IPS DF 4.7 (cell line): ENCODE measurements around the gene XIRP2.

ENCODE experiments used
- DNase-seq: peaks from one replicate; pipeline ENCODE4 v3.0.0-alpha.2; 2013; ENCODE audit warnings: low spot score; ENCODE audit errors: extremely low read depth

Gene XIRP2, protein sequence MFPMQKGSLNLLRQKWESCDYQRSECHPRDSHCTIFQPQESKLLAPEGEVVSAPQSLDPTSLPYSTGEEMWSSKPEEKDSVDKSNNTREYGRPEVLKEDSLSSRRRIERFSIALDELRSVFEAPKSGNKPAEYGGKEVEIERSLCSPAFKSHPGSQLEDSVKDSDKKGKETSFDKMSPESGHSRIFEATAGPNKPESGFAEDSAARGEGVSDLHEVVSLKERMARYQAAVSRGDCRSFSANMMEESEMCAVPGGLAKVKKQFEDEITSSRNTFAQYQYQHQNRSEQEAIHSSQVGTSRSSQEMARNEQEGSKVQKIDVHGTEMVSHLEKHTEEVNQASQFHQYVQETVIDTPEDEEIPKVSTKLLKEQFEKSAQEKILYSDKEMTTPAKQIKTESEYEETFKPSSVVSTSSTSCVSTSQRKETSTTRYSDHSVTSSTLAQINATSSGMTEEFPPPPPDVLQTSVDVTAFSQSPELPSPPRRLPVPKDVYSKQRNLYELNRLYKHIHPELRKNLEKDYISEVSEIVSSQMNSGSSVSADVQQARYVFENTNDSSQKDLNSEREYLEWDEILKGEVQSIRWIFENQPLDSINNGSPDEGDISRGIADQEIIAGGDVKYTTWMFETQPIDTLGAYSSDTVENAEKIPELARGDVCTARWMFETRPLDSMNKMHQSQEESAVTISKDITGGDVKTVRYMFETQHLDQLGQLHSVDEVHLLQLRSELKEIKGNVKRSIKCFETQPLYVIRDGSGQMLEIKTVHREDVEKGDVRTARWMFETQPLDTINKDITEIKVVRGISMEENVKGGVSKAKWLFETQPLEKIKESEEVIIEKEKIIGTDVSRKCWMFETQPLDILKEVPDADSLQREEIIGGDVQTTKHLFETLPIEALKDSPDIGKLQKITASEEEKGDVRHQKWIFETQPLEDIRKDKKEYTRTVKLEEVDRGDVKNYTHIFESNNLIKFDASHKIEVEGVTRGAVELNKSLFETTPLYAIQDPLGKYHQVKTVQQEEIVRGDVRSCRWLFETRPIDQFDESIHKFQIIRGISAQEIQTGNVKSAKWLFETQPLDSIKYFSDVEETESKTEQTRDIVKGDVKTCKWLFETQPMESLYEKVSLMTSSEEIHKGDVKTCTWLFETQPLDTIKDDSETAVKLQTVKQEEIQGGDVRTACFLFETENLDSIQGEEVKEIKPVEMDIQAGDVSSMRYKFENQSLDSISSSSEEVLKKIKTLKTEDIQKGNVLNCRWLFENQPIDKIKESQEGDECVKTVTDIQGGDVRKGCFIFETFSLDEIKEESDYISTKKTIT (N-terminal part only)

DNA sequence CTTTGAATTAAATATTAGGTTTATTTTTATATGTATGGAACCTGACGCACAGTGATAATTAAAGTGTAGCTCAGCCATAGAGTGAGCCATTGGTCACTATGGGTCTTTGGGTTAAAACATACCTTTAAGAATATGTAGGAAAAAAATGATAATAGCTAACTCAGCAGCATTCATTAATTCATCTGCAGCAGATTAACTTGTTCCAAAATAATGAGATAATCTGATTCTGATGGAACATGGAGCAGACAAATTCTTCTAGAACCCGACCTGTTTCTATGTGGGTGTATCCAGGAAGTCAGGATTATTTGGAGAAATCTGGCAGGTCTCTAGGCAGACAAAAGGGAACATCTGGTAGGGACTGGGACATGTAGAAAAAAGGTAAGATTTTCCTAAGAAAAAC, at the start of gene XIRP2:
TSS of gene XIRP2 (plus strand) at position 301 of the 400 bp plus-strand sequence. CDS start 15,003 bp downstream, outside the sequence.
- no peak for DNase-seq

DNA sequence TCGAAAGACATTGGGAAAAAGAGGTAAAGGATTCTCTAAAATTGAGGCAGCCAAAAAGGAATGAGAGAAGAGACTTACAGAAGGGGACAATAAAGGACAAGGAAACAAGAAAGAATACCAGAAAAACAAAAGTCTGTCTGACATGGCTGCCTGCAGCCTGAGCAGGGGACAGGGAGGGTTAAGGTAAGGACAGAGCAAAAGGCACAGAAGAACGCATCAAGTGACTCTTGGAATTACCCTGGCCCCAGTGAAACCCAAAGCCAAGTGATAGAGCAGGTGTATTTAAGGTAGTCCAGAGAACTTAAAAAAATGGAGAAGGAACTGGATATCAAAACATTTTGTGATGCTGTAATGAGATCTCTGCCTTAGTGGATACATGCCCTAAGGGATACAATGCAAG, 47.1 kb upstream of the XIRP2 start:
- DNase-seq = no peak

DNA sequence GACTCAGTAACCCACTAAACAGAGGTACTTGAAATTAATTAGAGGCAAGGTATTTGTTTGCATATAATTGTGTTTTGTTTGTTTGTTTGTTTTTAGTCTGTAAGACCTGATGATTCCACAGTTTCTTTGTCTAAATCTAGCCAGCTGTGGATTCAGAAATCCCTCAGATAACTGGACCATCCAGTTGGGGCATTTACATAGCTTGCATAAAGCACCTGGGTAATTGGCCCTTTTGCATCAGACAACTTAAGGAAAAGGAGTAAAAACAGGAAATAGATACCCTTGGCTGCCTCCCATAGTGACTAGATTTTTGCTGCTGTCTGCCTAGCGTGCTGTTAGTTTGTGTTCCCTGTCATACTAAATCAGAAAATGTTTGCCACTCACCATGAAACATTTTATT, 46.6 kb upstream of the XIRP2 start:
- DNase-seq = no peak

DNA sequence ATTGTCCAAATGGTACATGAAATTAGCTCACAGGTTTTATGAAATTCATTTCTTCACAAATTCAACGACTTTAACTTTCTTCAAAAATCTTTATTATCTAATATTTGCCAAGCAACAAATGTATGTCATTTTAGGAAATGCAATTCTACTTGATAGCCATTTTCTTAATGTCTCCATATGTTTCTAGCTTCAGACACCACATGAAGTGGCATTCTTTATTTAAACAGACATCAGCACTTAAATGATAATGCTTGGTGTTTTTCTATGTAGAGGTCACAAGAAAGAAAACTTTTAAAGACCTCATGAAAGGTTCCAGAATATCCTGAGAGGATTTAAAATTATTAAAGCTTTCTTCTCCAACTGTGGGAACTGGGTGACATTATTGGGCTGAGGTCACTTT, 44.2 kb upstream of the XIRP2 start:
- no peak for DNase-seq

DNA sequence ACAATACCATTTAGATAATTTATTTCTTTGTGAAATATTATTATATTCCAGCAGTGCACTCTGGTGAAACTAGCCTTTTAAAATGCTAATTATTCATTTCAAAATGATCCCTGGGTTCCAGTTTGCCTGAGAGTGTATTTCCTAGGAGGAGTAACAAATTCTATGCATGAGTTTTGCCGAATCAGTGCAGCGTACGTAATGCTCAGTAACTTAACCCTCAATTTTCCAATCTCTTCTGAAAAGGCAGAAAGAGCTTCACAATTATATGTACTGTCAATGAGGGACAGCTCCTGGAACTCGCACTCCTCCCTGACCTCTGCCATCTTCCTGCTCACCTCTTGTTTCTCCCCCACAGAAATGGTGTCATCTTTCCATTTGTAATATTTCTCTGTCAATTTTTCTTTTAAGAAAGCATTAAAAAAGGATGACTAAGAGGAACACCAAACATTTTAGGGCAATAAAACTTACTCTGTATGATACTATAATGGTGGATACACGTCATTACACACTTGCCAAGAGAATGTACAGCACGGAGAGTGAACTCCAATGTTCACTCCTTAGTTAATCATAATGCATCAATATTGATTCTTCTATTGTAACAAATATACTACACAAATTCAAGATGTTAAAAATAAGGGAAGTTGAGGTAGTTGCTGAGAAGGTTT, 25.7 kb upstream of the XIRP2 start:
- no peak for DNase-seq

DNA sequence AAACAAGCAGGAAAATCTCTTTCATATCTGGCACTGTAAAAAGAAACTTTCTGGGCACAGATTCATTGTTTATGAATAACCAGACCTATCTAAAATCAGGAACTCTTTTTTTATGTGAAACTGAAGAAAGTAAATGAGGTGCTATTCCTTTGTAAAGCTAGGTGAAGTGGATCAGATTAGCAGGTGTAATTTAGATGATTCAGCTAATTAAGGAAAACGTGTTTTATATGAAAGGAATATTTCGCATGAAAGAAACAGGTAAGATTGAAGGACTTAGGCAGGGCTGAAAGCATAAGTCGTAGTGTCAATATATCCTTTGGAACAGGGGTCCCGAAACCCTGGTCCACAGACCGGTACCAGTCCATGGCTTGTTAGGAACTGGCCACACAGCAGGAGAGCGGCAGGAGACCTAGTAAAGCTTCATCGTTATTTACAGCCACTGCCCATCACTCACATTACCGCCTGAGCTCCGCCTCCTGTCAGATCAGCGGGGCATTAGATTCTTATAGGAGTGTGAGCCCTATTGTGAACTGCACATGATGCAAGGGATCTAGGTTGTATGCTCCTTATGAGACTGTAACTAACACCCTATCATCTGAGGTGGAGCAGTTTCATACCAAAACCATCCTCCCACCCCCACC, 20.3 kb upstream of the XIRP2 start:
- DNase-seq = no peak

DNA sequence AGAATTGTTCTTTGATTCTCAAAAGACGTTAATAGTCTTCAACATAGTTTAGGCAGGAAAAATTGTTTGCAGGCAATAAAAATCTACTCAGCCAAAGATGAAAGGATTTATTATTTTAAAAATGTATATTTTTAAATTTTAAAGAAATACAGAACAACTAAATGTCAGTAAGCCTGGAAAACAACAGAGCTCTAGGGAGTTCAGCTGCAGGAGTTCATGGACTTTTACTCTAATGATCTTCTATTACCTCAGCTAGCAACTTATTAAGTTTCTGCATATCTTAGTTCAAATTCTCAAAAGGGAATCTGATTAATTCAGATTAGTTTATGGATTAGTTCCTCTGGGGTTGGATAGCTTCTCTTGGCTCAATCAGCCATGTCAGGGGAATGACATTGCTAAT, 17.9 kb upstream of the XIRP2 start:
- no peak for DNase-seq

DNA sequence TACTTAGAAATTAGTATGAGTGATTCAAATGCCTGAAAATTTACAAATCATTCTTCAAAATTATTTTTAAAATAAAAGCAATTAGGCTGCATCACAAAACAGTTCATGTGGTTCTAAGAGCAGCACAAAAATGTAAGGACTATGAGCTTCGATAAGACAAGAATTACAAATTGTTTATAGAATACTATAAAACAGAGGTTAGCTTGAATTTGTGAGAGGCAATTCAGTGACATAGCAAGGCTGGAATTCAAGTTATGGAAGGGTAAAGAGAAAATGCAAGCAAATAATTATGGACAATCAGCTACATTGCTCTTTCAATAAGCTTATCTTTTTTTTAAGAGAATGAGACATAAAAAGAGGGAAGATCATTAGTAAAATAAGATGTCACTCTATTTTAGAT, 7.1 kb upstream of the XIRP2 start:
- DNase-seq = no peak

DNA sequence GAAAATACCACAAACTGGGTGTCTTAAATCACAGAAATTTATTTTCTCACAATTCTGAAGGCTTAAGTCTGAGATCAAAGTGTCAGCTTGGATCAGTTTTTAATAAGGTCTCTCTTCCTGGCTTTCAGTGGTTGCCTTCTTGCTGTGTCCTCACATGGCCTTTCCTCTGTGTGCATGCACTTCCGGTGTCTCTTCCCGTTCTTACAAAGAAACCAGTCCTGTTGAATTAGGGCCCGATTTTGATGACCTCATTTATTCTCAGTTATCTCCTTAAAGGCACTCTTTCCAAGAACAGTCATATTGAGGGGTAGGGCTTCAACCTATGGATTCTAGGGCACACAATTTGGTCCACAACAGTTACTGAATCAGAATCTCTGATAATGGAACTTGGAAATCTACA, 5.4 kb upstream of the XIRP2 start:
- DNase-seq = no peak

DNA sequence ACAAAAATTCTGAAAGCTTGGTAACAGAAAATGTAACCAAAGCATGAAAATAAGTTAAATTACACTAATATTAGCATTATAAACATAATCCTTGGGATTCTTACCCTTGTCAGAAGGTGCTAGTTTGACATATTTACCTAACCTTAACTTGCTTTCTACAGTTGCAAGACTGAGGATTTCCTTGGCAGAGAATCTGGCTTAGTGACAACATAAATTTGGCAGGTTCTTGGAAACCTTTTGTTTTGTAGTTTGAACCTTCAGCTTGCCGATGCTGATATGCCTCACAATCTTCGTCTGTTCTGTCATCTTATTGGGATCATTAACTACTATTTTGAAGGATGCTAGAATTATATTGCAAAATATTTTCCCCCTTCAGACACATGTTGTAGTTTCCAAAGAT, 3.4 kb downstream of the XIRP2 start:
- DNase-seq = no peak

DNA sequence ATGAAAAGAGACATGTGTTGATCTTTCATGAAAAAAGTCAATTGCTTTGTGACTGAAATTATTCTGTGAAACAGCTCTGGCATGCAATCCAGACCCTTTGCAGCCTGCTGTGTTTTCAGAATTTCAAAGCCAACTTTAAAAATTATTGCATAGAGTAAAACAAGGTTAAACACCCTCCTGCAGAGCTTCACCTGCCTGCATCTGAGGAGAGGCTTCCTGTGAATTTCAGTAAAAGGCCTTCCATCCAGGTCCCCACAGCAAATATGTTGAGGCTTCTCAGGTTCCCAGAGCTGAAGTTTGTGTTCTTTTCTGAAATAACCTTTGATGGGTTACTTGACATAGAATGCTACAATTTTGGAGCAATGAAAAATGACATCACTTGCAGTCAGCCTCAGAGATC, 4.1 kb downstream of the XIRP2 start:
- no peak for DNase-seq

DNA sequence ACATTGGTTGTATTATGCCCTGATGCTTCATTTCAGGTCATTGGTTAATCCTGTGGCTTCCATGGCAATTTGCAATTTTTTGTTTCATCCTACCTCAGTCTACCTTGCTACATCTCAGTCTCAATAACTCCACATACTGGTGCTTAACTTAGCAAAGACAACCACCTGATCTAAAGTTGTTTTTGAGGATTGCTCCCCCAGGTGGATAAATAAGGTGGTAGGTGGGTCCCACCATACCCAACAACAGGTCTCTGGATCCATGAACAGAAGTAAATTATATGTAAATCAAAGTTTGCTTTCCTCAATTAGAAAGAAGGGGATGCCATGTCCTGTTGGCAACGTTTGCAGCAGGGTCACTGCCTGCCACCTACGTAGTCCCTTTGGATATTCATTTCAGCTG, 7.0 kb downstream of the XIRP2 start:
- DNase-seq = no peak

DNA sequence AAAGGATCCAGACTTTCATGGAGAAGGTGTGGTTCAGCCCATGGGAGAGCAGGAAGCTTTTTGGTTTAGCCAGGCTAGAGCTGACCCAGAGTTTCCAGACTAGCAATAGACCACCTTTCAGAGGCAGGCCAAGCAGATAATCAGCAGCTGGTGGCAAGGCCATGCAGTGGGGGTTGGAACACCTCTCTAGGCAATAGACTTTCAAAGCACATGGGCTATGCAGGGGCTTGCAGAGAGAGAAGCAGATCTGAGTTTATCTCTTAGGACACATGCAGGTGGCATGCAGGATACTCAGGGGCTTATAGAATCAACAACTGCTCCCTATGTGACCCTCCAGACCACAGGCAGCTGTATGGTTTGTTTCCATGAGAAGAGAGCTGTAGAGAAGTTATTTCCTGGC, 9.4 kb downstream of the XIRP2 start:
- DNase-seq = no peak

DNA sequence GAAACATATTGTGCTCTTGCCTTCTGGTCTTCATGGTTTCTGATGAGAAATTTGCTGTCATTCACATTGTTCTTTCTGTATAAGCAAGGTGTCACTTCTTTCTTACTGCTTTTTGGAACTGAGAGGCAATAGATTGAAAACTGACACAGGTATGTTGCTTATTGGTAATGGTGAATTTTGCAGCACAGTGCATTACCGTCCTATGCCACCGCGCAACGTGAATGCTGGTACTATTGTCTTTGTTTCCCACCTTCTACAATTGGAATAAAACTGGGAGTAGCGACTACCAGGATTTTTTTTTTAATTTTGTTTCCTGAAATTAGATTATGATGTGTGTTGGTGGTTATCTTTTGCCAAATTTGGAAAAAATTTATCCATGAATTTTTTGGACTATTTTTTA, 11.4 kb downstream of the XIRP2 start:
- DNase-seq = no peak

DNA sequence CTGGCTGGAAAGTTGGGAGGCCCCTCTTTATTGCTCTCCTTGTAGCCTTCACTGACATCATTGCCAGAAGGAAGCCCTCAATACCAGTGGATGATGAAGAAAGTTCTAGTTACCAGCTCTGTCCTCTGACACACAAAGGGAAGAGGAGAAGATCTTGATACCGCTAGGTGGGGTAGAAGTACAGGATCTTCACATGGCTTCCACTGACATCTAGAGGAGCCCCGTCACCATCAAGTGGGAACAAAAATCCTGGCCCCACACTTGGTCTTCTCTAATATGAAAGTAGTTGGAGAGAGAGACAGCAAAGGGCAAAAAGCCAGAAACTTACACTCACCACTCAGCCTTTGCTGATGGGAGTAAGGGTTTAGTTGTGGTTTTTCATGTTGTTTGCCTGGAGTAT, 12.4 kb downstream of the XIRP2 start:
- DNase-seq = no peak

DNA sequence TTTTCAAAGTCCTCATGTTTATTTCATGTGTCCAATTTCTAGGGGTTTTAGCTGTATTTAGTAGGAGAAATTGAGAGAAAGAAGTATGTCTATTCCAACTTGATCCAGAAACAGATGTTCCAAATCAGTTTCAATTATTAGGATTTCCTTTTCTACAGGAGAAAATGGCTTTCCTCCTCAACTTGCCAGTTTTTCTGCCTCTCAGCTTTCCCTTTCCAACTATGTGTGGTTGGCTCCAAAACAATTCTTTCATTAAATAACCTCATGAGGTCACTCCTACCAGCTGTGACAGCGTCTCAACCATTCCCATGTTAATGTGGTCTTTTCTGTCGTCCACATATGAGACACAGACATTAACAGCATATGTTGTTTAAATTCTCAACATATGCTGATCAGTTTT, 13.1 kb downstream of the XIRP2 start:
- no peak for DNase-seq

DNA sequence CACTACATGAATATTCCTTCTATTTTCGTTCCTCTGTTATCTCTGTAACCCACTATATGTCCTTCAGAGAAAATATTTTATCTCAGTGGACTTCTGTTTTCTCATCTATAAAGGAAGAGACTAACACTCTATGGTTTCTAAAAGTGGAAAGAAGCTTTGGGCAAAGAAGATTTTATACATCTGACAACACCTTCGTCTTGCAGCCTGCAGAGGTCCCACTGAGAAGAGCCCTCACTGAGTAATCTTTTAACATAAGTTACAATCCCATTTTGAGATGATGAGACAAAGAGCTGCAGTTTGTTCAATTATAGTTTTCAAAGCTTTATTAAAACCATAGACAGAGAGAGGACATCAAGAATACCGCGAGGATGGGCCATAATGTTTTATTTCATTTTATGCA, 28.7 kb downstream of the XIRP2 start:
- DNase-seq = no peak

DNA sequence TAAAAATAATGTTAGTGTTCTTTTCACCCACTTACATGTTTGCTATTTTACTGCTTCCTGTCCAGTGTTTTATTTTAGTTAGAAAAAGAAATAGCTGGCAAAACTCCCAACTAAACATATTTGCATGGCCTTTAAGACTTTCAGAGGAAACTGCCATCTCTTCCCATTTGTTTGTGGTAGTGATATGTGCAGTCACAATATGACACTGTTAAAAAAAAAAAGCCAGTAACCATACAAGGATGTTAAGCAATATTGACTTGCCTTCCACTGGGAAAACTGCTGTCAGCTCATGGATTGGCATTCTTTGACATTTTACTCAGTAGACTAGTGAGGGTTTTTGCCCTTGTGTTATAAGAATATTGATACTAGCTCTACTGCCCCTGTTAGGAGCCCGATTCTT, 29.1 kb downstream of the XIRP2 start:
- DNase-seq = no peak

DNA sequence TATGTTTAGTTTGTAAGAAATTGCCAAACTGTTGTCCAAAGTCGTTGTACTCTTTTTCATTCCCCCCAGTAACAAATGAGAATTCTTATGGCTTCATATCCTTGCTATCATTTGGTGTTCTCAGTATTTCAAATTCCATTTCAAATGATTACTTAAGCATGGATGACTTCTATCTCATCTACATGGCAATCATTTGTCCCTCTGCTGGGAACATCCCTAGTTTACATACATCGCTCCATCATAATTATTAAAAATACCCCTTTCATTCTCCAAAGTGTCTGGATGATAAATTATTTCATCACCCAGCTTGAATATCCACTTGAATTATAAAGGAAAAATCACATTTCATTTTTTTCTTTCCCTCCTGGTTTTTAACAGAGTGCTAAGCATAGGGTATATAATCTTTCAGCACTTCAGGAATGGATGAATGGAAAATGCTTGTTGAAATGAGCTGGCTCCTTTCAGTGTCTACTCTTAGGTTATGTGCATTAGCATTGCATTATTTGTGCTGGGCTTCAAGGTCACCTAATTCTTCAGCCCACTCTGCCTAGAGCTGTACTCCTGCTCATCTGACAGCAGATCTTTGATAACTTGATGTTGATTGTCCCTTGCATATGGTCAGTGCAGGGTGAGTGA, 33.1 kb downstream of the XIRP2 start:
- no peak for DNase-seq

DNA sequence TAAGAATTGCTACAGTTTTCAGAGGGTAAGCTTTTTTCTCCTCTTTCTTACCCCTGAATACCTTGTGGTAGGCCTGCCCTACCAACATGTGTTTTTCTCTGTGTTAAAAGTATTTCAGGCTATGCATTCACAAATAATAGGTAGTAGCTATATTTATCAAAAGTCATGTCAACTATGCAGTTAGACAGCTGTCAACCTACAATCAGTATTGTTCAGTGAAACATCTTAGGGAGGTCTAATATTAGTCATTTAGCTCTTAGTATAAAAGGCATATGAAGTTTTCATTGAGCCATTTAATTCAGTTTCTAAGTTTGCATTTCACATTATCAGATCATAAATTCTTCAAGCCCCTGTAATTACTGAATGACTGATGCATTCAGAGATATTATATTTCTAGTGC, 36.7 kb downstream of the XIRP2 start:
- no peak for DNase-seq
